SK-N-SH treated with all-trans-retinoic acid at 6 μM for 48 hours (cell line): ENCODE results near the gene CFAP57.

Experiments used
- ATAC-seq: fragments of 200-7000 bp; cut with Tn5 transposase; 3 replicates; pipeline ENCODE4 v1.9.1; 2020; ENCODE audit warnings: mild to moderate bottlenecking, moderate library complexity
- ARNTL ChIP-seq: fragments of 450-650 bp; formaldehyde crosslinking; IDR thresholded peaks from 2 replicates; pipeline ENCODE4 v1.5.0; 2020; ENCODE audit warnings: low read depth, mild to moderate bottlenecking, moderate library complexity, borderline replicate concordance
- CREB5 ChIP-seq: fragments of 250-450 bp; sonication (Bioruptor Pico); IDR thresholded peaks from 2 replicates; pipeline ENCODE4 v1.5.1; 2020; ENCODE audit warnings: low read depth, mild to moderate bottlenecking, moderate library complexity
- CSRNP3 ChIP-seq: fragments of 250-450 bp; sonication (Bioruptor Pico); IDR thresholded peaks from 2 replicates; pipeline ENCODE4 v1.5.1; 2021; ENCODE audit warnings: mild to moderate bottlenecking, moderate library complexity
- ESRRG ChIP-seq: fragments of 250-450 bp; sonication (Bioruptor Pico); IDR thresholded peaks from 2 replicates; pipeline ENCODE4 v1.6.1; 2021; ENCODE audit warnings: mild to moderate bottlenecking
- GLIS3 ChIP-seq: fragments of 250-450 bp; sonication (Bioruptor Pico); IDR thresholded peaks from 2 replicates; pipeline ENCODE4 v1.5.0; 2020; ENCODE audit warnings: mild to moderate bottlenecking, moderate library complexity
- ISL1 ChIP-seq: fragments of 250-450 bp; sonication (Bioruptor Pico); IDR thresholded peaks from 2 replicates; pipeline ENCODE4 v2.1.2; 2022; ENCODE audit warnings: mild to moderate bottlenecking, moderate library complexity
- OSR1 ChIP-seq: fragments of 250-450 bp; sonication (Bioruptor Pico); IDR thresholded peaks from 2 replicates; pipeline ENCODE4 v1.8.0; 2022; ENCODE audit warnings: moderate library complexity, mild to moderate bottlenecking, inconsistent platforms
- PATZ1 ChIP-seq: fragments of 250-450 bp; sonication (Bioruptor Pico); IDR thresholded peaks from 2 replicates; pipeline ENCODE4 v1.8.0; 2020; ENCODE audit warnings: mild to moderate bottlenecking, moderate library complexity, borderline replicate concordance
- POU6F1 ChIP-seq: fragments of 250-450 bp; sonication (Bioruptor Pico); IDR thresholded peaks from 2 replicates; pipeline ENCODE4 v1.8.0; 2021; ENCODE audit warnings: low read depth, mild to moderate bottlenecking, moderate library complexity, borderline replicate concordance
- PPARA ChIP-seq: fragments of 250-450 bp; sonication (Bioruptor Pico); IDR thresholded peaks from 2 replicates; pipeline ENCODE4 v1.5.0; 2020; ENCODE audit warnings: mild to moderate bottlenecking, borderline replicate concordance
- RARB ChIP-seq: fragments of 250-450 bp; sonication (Bioruptor Pico); IDR thresholded peaks from 2 replicates; pipeline ENCODE4 v1.8.0; 2021; ENCODE audit warnings: mild to moderate bottlenecking, moderate library complexity
- SNAI2 ChIP-seq: fragments of 250-450 bp; sonication (Bioruptor Pico); IDR thresholded peaks from 2 replicates; pipeline ENCODE4 v1.5.0; 2020; ENCODE audit warnings: mild to moderate bottlenecking, moderate library complexity
- TCF4 ChIP-seq: fragments of 250-450 bp; sonication (Bioruptor Pico); IDR thresholded peaks from 2 replicates; pipeline ENCODE4 v1.8.0; 2021; ENCODE audit warnings: mild to moderate bottlenecking, moderate library complexity, borderline replicate concordance
- TOX ChIP-seq: fragments of 250-450 bp; sonication (Bioruptor Pico); IDR thresholded peaks from 2 replicates; pipeline ENCODE4 v1.8.0; 2021; ENCODE audit warnings: mild to moderate bottlenecking, moderate library complexity, borderline replicate concordance
- ZC3H10 ChIP-seq: fragments of 250-450 bp; sonication (Bioruptor Pico); IDR thresholded peaks from 2 replicates; pipeline ENCODE4 v1.5.1; 2021; ENCODE audit warnings: mild to moderate bottlenecking, moderate library complexity
- ZFP3 ChIP-seq: fragments of 250-450 bp; sonication (Bioruptor Pico); IDR thresholded peaks from 2 replicates; pipeline ENCODE4 v1.5.0; 2020; ENCODE audit warnings: mild to moderate bottlenecking, moderate library complexity
- ZFP30 ChIP-seq: fragments of 450-650 bp; formaldehyde crosslinking; IDR thresholded peaks from 2 replicates; pipeline ENCODE4 v1.5.0; 2022; ENCODE audit warnings: mild to moderate bottlenecking, moderate library complexity
- ZNF565 ChIP-seq: fragments of 450-650 bp; formaldehyde crosslinking; conservative IDR thresholded peaks from 2 replicates; pipeline ENCODE4 v1.5.0; 2020; ENCODE audit warnings: low read depth, mild to moderate bottlenecking, moderate library complexity
- ZNF70 ChIP-seq: fragments of 450-650 bp; formaldehyde crosslinking; IDR thresholded peaks from 2 replicates; pipeline ENCODE4 v1.5.0; 2020; ENCODE audit warnings: mild to moderate bottlenecking, moderate library complexity
- ZNF8 ChIP-seq: fragments of 450-650 bp; formaldehyde crosslinking; IDR thresholded peaks from 2 replicates; pipeline ENCODE4 v1.5.0; 2020; ENCODE audit warnings: mild to moderate bottlenecking, moderate library complexity

Gene CFAP57

GRCh38 chr1:43279666-43280065 is 107.5 kb downstream of the CFAP57 start:
- no peak for ATAC-seq
- TF ChIP-seq TOX (no peak), GLIS3 (CRISPR knock-in tag) (no peak), ZNF70 (CRISPR knock-in tag) (no peak), TCF4 (CRISPR knock-in tag) (no peak), ZNF8 (CRISPR knock-in tag) (no peak), POU6F1 (CRISPR knock-in tag) (no peak), RARB (no peak), SNAI2 (no peak), PPARA (CRISPR knock-in tag) (no peak), ARNTL (CRISPR knock-in tag) (no peak)

GRCh38 chr1:43280692-43281091 is 108.6 kb downstream of the CFAP57 start:
- TF ChIP-seq CSRNP3 (no peak), GLIS3 (CRISPR knock-in tag) (no peak), ARNTL (CRISPR knock-in tag) (no peak), RARB (no peak), POU6F1 (CRISPR knock-in tag) (no peak), PPARA (CRISPR knock-in tag) (no peak), ZFP30 (CRISPR knock-in tag) (no peak), ESRRG (CRISPR knock-in tag) (no peak), ISL1 (CRISPR knock-in tag) (no peak), PATZ1 (no peak), ZNF70 (CRISPR knock-in tag) (no peak), CREB5 (CRISPR knock-in tag) (no peak), ZFP3 (no peak), OSR1 (CRISPR knock-in tag) (no peak), ZNF565 (no peak), ZC3H10 (CRISPR knock-in tag) (no peak), ZNF8 (CRISPR knock-in tag) (no peak)
- ATAC-seq: no peak

GRCh38 chr1:43282220-43283195 is 110.4 kb downstream of the CFAP57 start:
- no peak for ATAC-seq

More at GRCh38 chr1:43282220-43283195, 110.4 kb downstream of the CFAP57 start:
- no peak for TF ChIP-seq OSR1 (CRISPR knock-in tag)
- TF ChIP-seq RARB: no peak
- no peak for TF ChIP-seq PATZ1
- TF ChIP-seq CSRNP3: no peak
- TF ChIP-seq ARNTL (CRISPR knock-in tag): no peak
- TF ChIP-seq ESRRG (CRISPR knock-in tag): no peak
